GM08714 (cell line): ENCODE data around the gene EDA.
"Not testable (repeated sequence)": the region's sequence is repeated elsewhere in the genome, so short reads cannot be mapped to it uniquely, and the experiment has no call there.

Experiments
- H3K4me3 ChIP-seq: fragments of 200-500 bp; sonication (Bioruptor generic); 2 replicates; pipeline ENCODE4 v1.5.1; 2014; ENCODE audit warnings: mild to moderate bottlenecking, low read length, inconsistent platforms
- ZNF274 ChIP-seq: IDR thresholded peaks from 2 replicates; pipeline ENCODE4 v1.6.1; 2012; ENCODE audit warnings: mild to moderate bottlenecking, low read depth, low read length

The EDA gene

DNA sequence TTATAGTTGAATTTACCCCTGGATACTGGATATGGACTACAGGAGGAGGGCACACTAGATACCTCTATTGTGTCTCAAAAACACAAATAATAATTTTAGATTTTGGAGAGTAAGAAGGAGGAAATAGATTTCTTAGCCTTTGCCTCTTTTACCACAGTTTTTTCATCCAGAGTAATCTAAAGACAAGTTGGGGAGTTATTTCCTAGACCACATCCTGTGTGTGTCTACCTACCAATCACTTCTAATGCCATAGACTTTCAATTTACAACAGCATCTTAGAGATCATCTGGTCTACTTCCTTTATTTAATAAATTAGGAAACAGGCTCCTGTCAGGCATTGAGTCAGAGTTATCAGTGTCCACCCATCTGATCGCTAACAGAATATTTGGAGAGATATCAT is 191.5 kb downstream of the EDA start:
- H3K4me3 ChIP-seq = no peak overlapping the region
- TF ChIP-seq ZNF274 = no peak

DNA sequence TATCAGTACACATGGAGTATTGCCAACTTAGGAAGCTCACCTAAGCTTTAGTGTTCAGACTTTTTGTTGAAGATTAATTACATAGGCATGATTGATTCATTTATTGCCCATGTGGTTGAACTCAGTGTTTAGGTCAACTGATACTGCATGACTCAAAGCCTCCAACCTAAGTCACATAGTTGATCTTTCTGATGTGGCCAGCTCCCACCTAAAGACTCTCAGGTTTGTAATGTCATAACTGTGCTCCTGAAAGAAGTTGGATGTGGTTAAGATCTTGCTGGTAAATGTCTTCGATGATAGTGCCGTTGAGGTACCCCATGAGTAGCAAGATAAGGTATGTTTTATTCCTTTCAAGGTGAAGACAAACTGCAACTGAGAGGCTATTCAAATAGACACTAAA is 192.5 kb downstream of the EDA start:
- TF ChIP-seq ZNF274 = no peak
- H3K4me3 ChIP-seq = no peak overlapping the region

DNA sequence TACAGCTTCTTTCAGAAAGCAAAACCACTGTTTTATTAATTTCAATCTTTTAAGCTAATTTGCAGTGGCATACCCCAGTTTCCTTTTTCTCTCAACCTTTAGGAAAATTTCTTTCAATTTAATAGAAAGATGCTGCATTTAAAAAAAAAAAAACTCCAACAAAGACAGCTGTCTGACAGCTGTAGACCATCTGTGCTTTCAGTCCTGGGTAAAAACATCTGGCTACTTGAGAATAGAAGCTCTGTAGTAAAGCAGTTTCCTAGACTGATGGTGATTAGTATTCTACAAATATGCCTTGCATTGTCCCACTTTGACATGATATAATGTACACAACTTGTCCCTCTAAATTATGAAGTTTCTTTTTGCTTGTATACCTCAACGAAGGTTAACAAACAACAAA is 197.8 kb downstream of the EDA start:
- no peak overlapping the region for H3K4me3 ChIP-seq
- TF ChIP-seq ZNF274 = no peak

DNA sequence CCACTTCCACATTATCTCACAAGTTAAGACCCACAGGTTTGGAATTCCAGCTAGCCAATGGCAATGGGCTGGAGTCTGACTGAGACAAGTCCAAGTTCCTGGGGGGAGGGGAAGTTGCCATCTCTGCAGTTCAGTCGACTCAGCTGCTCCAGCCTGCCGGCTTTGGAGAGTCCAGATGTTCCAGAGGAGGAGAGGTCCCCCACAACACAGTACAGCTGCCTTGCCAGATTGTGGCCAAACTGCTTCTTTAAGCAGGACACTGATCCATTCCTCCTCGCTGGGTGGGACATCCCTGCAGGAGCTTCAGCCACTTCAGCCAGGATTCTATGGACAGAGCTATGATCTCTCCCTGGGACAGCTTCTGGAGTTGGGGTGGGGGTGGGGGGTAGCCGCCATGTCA is 199.2 kb downstream of the EDA start:
- no peak overlapping the region for H3K4me3 ChIP-seq
- TF ChIP-seq ZNF274 = no peak

DNA sequence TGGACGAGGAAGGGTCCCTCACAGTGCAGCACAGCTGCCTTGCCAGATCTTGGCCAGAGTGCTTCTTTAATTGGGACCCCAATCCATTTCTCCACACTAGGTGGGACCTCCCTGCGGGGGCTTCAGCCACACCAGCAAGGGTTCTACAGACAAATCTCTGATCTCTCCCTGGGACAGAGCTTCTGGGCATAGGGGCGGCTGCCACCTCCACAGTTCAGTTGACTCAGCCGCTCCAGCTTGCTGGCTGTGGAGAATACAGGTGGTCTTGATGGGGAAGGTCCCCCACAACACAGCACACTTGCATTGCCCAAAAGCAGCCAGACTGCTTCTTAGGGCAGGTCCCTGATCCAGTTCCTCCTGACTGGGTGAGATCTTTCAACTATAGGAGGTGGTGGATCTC is 199.6 kb downstream of the EDA start:
- TF ChIP-seq ZNF274 = no peak
- H3K4me3 ChIP-seq = no peak overlapping the region

DNA sequence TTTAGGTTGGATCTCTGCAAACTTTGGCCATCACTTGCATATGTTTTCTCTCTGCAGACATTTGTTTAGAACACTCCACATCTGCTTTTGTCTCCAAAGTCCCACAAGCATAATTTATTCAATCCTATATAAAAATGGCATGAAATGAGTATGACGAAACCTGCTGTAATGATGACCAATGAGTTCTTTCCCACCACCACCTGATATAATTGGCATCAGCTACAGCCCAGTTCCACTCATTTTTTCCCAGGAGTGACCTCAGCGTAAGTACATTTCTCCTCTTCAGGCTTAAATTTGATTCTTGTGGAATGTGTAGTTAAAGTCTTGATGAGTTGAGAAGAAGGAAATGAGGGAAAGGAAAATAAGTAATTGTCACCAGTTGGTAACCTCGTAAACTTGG is 228.7 kb downstream of the EDA start:
- TF ChIP-seq ZNF274 = no peak
- H3K4me3 ChIP-seq = no peak overlapping the region

DNA sequence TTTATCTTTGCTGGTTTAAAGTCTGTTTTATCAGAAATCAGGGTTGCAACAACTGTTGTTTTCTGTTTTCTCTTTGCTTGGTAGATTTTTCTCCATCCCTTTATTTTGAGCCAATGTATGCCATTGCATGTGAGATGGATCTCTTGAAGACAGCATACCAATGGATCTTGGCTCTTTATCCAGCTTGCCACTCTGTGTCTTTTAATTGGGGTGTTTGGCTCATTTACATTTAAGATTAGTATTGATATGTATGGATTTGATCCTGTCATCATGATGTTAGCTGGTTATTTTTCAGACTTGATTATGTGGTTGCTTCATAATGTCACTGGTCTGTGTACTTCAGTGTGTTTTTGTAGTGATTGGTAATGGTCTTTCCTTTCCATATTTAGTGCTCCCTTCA is 244.1 kb downstream of the EDA start:
- H3K4me3 ChIP-seq = not testable (repeated sequence)

DNA sequence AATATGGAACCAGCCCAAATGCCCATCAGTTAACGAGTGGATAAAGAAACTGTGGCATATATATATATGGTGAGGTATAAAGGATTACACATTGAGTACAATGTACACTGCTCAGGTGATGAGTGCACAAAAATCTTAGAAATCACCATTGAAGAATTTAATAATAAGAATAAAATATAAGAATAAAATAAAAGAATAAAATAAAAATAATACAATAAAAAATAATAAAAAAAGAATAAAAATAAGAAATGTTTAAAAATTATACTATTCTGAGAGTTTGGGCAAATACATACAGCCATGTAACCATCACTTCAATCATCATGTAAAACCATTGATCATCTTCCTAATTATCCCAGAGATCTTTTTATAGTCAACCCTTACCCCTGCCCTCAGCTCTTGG is 260.3 kb downstream of the EDA start:
- TF ChIP-seq ZNF274 = no peak
- H3K4me3 ChIP-seq = no peak overlapping the region

DNA sequence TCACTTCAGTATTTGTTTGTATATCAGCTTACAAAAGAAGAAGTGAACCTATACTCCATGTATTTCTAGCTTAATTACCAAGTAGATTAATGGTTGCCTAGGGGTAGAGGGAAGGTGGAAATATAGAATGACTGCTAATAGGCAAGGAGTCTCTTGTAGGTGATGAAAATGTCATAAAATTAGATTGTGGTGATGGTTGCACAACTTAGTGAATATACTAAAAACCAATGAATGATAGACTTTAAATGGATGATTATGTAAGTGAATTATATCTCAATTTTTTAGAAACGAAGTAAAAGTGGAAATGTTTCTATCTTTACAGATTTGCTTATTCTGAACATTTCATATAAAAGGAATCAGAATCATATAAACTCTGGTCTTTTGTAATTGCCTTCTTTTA is 268.3 kb downstream of the EDA start:
- H3K4me3 ChIP-seq = no peak overlapping the region
- TF ChIP-seq ZNF274 = no peak

DNA sequence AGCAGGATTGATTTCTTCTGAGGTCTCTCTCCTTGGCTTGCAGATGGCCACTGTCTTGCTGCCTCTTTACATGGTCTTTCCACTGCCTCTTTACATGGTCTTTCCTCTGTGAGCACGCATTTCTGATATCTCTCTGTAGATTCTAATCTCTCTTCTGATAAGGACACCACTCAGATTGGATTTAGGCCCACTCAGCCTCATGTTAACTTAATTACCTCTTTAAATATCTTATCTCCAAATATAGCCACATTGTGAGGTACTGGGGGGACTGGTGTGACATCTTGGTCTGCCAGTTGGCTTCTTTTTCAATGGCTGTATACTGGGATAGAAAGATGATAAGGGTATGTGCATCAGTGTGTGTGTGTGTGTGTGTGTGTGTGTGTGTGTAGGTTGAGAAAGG is 280.1 kb downstream of the EDA start:
- no peak for TF ChIP-seq ZNF274

DNA sequence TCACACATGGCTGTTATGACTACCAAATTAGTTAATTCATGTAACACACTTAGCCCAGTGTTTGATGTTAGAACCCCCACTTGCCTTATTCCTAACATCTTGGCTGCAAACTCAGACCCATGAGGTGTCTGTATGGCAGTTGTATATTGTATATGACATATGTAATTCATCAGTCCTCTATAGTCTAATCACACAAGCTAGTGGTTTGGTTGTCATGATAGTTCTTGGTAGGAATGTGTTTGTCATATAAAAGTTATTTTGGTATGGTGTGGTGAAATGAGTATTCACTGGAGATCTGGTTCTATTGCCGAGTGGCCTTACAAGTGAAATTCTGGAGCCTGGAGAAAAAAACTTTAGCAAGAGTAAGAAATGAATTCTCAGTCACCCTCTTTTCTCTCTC is 284.6 kb downstream of the EDA start:
- no peak overlapping the region for H3K4me3 ChIP-seq
- no peak for TF ChIP-seq ZNF274

More for the DNA sequence above, 280.1 kb downstream of the EDA start:
- H3K4me3 ChIP-seq = no peak overlapping the region

DNA sequence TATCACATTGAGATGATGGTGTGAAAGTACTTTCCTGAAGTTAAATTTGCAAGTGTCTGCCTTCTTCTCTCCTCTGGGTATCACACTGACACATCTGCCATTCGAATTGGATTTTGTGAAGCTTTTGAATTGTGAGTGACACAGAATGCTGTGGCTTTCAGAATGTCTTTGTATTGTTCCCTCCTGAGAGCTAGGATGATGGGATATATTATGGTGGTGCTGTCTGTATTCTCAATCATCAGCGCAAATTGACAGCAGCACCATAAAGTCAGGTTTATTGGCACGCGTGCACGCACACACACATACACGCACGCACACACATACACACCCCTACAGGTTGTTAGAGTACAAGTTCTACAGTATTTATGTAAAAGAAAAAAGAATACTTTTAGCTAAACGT is 290.5 kb downstream of the EDA start:
- H3K4me3 ChIP-seq = no peak overlapping the region
- TF ChIP-seq ZNF274 = no peak

DNA sequence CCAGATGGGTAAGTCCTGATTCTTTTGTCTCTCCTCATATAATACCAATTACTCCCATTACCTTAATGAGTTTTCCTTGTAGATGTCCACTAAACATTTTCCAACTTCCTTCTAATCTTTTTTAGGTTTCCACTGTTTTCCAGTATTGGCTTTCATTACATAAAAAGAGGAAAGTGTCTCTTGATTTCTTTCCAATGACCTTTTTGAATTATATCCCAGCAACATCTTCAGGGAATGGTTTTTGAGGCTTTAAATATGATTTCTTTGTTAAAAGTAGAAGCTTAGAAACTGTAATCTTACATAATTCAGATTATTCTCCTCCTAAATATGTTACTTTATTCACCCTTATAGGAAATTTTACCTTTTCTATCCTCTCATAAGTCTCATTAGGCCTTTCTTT is 298.9 kb downstream of the EDA start:
- no peak overlapping the region for H3K4me3 ChIP-seq
- no peak for TF ChIP-seq ZNF274

DNA sequence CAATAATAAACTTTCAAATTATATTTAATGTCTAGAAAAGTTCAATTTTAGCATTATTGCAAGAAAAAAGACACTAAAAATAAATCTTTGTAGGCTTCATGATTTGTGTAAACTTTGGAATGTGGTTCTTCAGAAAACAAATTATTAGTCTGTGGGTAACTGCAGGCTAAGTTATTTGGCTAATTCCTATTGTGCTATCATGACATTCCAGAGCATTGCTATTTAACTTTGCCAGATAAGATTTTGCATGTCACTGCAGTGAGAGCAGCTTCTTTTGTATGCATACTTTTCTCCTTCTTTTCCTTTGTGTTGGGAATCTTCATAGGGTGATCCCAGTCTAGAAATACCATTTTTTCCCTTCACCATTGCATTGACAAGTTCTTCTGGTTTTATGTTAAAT is 303.8 kb downstream of the EDA start:
- no peak overlapping the region for H3K4me3 ChIP-seq
- TF ChIP-seq ZNF274 = no peak

DNA sequence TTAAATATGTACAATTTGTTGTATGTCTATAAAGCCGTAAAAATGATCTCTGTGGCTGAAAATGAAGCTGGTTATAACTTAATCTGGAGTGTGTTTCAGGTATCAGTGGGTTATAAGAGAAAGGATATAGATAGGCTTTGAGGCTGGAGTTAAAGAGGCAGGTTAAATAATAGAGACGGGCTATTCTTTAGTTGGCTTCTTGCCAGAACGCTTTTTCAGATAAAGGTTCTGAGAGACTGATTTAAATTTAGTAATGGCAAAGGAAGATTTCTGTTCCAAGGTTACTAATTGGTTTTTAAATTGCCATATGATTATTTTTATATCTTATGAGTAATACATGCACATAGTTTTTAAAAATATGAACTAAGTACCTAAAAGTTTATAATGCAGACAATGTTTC is 316.4 kb downstream of the EDA start:
- TF ChIP-seq ZNF274 = no peak

DNA sequence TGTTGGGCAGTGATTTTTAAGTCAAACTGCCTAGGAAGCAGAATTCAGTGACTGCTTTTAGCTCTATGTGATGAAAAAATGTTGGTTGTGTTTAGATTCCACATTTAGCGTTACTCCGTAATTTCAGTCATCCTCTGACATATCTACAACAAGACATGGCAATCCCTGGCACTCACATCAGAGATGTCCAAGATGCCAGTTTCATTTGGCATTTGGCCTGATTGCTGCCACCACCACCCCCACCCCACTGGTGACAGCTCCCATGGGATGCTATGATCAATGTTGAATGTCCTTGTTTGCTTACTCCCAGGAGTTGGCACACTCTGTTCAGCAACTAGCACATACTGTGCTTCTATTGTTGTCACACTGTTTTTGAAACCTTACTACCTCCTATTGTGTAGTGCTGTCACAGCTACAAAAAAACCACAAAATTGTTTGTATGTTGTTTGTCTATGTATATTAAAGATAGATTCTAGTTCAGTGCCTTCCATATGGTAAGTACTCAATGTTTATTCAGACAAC is 332.4 kb downstream of the EDA start:
- no peak overlapping the region for H3K4me3 ChIP-seq
- TF ChIP-seq ZNF274 = no peak

More for the DNA sequence above, 316.4 kb downstream of the EDA start:
- no peak overlapping the region for H3K4me3 ChIP-seq

DNA sequence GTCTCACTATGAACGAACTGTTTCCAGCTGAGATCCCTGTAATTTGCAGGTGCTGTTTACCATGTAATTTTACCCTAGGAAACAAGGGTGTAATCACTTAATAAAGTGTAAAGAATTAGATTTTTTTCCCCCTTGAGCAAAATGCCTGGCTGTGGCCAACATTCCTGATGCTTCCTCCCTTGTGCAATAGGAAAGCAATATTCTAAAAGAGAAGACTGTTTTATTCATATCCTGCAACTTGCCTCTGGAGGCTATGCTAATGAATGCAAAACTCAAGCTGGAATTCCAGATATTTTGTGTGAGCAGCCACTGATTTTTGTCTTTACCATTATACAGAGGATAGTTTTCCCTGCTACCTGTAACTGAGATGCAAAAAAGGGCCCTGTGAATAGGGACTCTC is 335.8 kb downstream of the EDA start:
- H3K4me3 ChIP-seq = no peak overlapping the region
- no peak for TF ChIP-seq ZNF274
